HL-60 (cell line): ENCODE measurements around the gene NFIC.

Experiments
- CTCF ChIP-seq: IDR thresholded peaks from one replicate; pipeline ENCODE4 v1.5.1; 2011; ENCODE audit warnings: low read length, control low read depth, inconsistent platforms; ENCODE audit not compliant: insufficient read depth
- GABPA ChIP-seq: IDR thresholded peaks from 2 replicates; pipeline ENCODE4 v1.6.1; 2012; ENCODE audit warnings: low read depth
- POLR2AphosphoS5 ChIP-seq: IDR thresholded peaks from 2 replicates; pipeline ENCODE4 v1.6.1; 2012; ENCODE audit warnings: low read depth
- REST ChIP-seq: IDR thresholded peaks from 2 replicates; pipeline ENCODE4 v1.6.1; 2012; ENCODE audit warnings: low read depth; ENCODE audit not compliant: insufficient replicate concordance

GRCh38 chr19:3325451-3325850 is 40.9 kb upstream of the NFIC start:
- TF ChIP-seq CTCF = no peak
- no peak for TF ChIP-seq POLR2AphosphoS5
- no peak for TF ChIP-seq REST
- TF ChIP-seq GABPA = no peak
